GM23338 (cell line): ENCODE measurements around the gene MLLT10. TPM values are rescaled to one million over a fixed set of nuclear protein-coding genes. Genes with fewer than 3 reads are reported as not detected.
A peak's percentile ranks its signal among the peaks of the same experiment; 100 is the strongest.

ENCODE experiments used
- ATAC-seq: fragments of 200-7000 bp; cut with Tn5 transposase; 3 replicates; pipeline ENCODE4 v1.9.1; 2020
- DNase-seq: peaks from one replicate; pipeline ENCODE4 v3.0.0-alpha.2; 2015; ENCODE audit warnings: low spot score
- H2AFZ ChIP-seq: fragments of 200-600 bp; sonication (generic); 2 replicates; pipeline ENCODE4 v1.8.0; 2016; ENCODE audit warnings: antibody characterized with exemption, mild to moderate bottlenecking, moderate library complexity
- H3F3A ChIP-seq: fragments of 200-600 bp; sonication (generic); replicated peaks from 2 replicates; pipeline ENCODE4 v1.8.0; 2017; ENCODE audit warnings: antibody characterized with exemption, mixed run types, low read depth
- H3K27ac ChIP-seq: fragments of 200-600 bp; sonication (generic); 2 replicates; pipeline ENCODE4 v1.6.1; 2016; ENCODE audit warnings: low read depth
- H3K27me3 ChIP-seq: fragments of 200-600 bp; sonication (generic); 2 replicates; pipeline ENCODE4 v1.8.0; 2016; ENCODE audit warnings: mild to moderate bottlenecking, mixed run types, moderate library complexity; ENCODE audit not compliant: insufficient read depth
- H3K36me3 ChIP-seq: fragments of 200-600 bp; sonication (generic); 2 replicates; pipeline ENCODE4 v1.8.0; 2016; ENCODE audit warnings: mild to moderate bottlenecking; ENCODE audit not compliant: insufficient read depth
- H3K4me1 ChIP-seq: fragments of 200-600 bp; sonication (generic); 2 replicates; pipeline ENCODE4 v1.8.0; 2016; ENCODE audit warnings: mild to moderate bottlenecking, moderate library complexity; ENCODE audit not compliant: insufficient read depth
- H3K4me2 ChIP-seq: fragments of 200-600 bp; sonication (generic); 2 replicates; pipeline ENCODE4 v1.7.1; 2017; ENCODE audit warnings: mixed run types
- H3K4me3 ChIP-seq: fragments of 200-600 bp; sonication (generic); 2 replicates; pipeline ENCODE4 v1.6.1; 2016; ENCODE audit warnings: mixed run types
- H3K79me2 ChIP-seq: fragments of 200-600 bp; sonication (generic); replicated peaks from 2 replicates; pipeline ENCODE4 v1.8.0; 2017; ENCODE audit warnings: mild to moderate bottlenecking; ENCODE audit not compliant: insufficient read depth
- H3K9me2 ChIP-seq: fragments of 200-600 bp; sonication (generic); 2 replicates; pipeline ENCODE4 v1.8.0; 2017; ENCODE audit not compliant: insufficient read depth
- H4K20me1 ChIP-seq: fragments of 200-600 bp; sonication (generic); replicated peaks from 2 replicates; pipeline ENCODE4 v1.8.0; 2017; ENCODE audit warnings: mild to moderate bottlenecking; ENCODE audit not compliant: insufficient read depth
- H3K27ac Mint-ChIP-seq: 2 replicates; pipeline ENCODE4 v1.8.0; 2020; ENCODE audit warnings: inconsistent platforms, mild to moderate bottlenecking, moderate library complexity, mixed read lengths
- H3K27me3 Mint-ChIP-seq: 3 replicates; pipeline ENCODE4 v1.8.0; 2022; ENCODE audit warnings: low read depth, mild to moderate bottlenecking, moderate library complexity, mixed read lengths, inconsistent platforms; ENCODE audit not compliant: insufficient read depth, poor library complexity
- H3K36me3 Mint-ChIP-seq: 3 replicates; pipeline ENCODE4 v1.8.0; 2021; ENCODE audit warnings: low read depth, mild to moderate bottlenecking, inconsistent platforms, moderate library complexity, mixed read lengths
- H3K4me1 Mint-ChIP-seq: 3 replicates; pipeline ENCODE4 v1.8.0; 2020; ENCODE audit warnings: mild to moderate bottlenecking, inconsistent platforms, mixed read lengths
- H3K4me3 Mint-ChIP-seq: 3 replicates; pipeline ENCODE4 v1.8.0; 2021; ENCODE audit warnings: moderate library complexity, mild to moderate bottlenecking, inconsistent platforms, mixed read lengths
- H3K9me3 Mint-ChIP-seq: 3 replicates; pipeline ENCODE4 v1.8.0; 2020; ENCODE audit warnings: moderate library complexity, mild to moderate bottlenecking, inconsistent platforms, mixed read lengths
- CREB1 ChIP-seq: fragments of 250-450 bp; sonication (Bioruptor Pico); IDR thresholded peaks from 2 replicates; pipeline ENCODE4 v1.5.0; 2020; ENCODE audit warnings: low read depth, mild to moderate bottlenecking, moderate library complexity
- CTCF ChIP-seq, 2 experiments: fragments of 200-600 bp in 1 of 2; sonication (generic) in 1 of 2; conservative IDR thresholded peaks; 2 replicates each; pipeline versions ENCODE4 v1.5.1 to v1.6.1; 2016 to 2017; ENCODE audit warnings: antibody characterized with exemption in 2 of 2, low read depth in 2 of 2, mild to moderate bottlenecking in 2 of 2, moderate library complexity in 1 of 2
- EZH2 ChIP-seq: fragments of 200-600 bp; sonication (generic); IDR thresholded peaks from one replicate; pipeline ENCODE4 v1.8.0; 2017; ENCODE audit warnings: antibody characterized with exemption, mild to moderate bottlenecking, low read depth; ENCODE audit not compliant: unreplicated experiment
- EZH2phosphoT487 ChIP-seq: fragments of 200-600 bp; sonication (generic); IDR thresholded peaks from one replicate; pipeline ENCODE4 v1.8.1; 2018; ENCODE audit warnings: antibody characterized with exemption; ENCODE audit not compliant: unreplicated experiment
- JUNB ChIP-seq: IDR thresholded peaks from one replicate; pipeline ENCODE4 v1.6.1; 2016; ENCODE audit warnings: antibody characterized with exemption; ENCODE audit not compliant: unreplicated experiment
- NANOG ChIP-seq: IDR thresholded peaks from 2 replicates; pipeline ENCODE4 v1.6.1; 2016; ENCODE audit warnings: antibody characterized with exemption, borderline replicate concordance
- POLR2AphosphoS5 ChIP-seq: IDR thresholded peaks from 2 replicates; pipeline ENCODE4 v1.6.1; 2016; ENCODE audit warnings: antibody characterized with exemption, low read depth
- ZNF331 ChIP-seq: fragments of 250-450 bp; sonication (Bioruptor Pico); IDR thresholded peaks from 2 replicates; pipeline ENCODE4 v1.5.0; 2020; ENCODE audit warnings: low read depth, mild to moderate bottlenecking, moderate library complexity
- polyA plus RNA-seq: library from polyadenylated mRNA; unstranded; fragments of >200 nt; fragmentation: Nextera tagmentation; extraction: Ambion mirVana; gene quantifications from 2 replicates; pipeline ENCODE4 v1.2.1, GENCODE V29; 2016
- total RNA-seq: library from RNA; depleted of rRNA; stranded (reverse); fragments of >200 nt; shearing (Covaris generic); gene quantifications from 2 replicates; pipeline ENCODE4 v1.2.3, GENCODE V29; 2014
- TF ChIP-seq, protein P1 (sequence below): IDR thresholded peaks from one replicate; pipeline ENCODE4 v1.6.1; 2018; ENCODE audit warnings: antibody characterized with exemption; ENCODE audit not compliant: unreplicated experiment

MLLT10 gene
- total and polyA plus RNA-seq, 2 experiments from 2014 or later = 28.8 to 55.4 TPM

GRCh38 chr10:21675157-21675796, 141.2 kb downstream of the MLLT10 start:
- no peak overlapping the region for H2AFZ ChIP-seq

DNA sequence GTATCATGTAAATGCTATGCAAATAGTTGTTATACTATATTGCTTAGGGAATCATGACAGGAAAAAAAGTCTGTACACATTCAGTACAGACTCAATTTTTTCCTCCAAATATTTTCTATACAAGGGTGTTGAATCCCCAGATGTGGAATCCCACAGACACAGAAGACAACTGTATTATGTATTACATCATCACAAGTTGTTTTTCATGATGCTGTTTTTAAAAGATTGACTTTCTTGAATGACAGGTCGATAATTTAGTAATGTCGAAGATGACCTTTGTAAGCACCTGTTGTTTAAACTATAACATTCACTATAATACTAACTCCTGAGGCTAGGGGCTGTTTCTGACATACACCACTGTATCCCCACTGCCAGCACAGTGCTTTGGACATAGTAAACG, 143.5 kb downstream of the MLLT10 start:
- Mint-ChIP-seq H3K9me3 (no peaks in the 10 kb centered on the region), H3K4me1 (no peaks in the 10 kb centered on the region; the same call in 1 of the 3 replicates), H3K36me3 (peaks cover 6% of the 10 kb centered on the region; the same call in 1 of the 3 replicates), H3K4me3 (no peak overlapping the region), H3K27ac (no peak overlapping the region), H3K27me3 (peaks cover 3% of the 10 kb centered on the region)
- Histone ChIP-seq H3F3A (no peaks in the 10 kb centered on the region), H3K79me2 (peaks cover 20% of the 10 kb centered on the region), H3K4me1 (no peaks in the 10 kb centered on the region), H2AFZ (no peak overlapping the region), H3K4me3 (no peak overlapping the region), H3K36me3 (no peaks in the 10 kb centered on the region; the same call in 1 of the 2 replicates), H3K27ac (no peak overlapping the region), H3K27me3 (no peaks in the 10 kb centered on the region), H3K4me2 (no peak overlapping the region), H4K20me1 (peaks cover 4% of the 10 kb centered on the region; the same call in 1 of the 2 replicates), H3K9me2 (no peaks in the 10 kb centered on the region)
- no peak for TF ChIP-seq CTCF (conservative IDR thresholded peaks at IDR 0.05; ENCODE audit: low read depth in 2 of 2)
- TF ChIP-seq EZH2phosphoT487 = no peak
- no peak for TF ChIP-seq CREB1 (CRISPR knock-in tag)
- TF ChIP-seq NANOG = no peak
- TF ChIP-seq, protein P1, sequence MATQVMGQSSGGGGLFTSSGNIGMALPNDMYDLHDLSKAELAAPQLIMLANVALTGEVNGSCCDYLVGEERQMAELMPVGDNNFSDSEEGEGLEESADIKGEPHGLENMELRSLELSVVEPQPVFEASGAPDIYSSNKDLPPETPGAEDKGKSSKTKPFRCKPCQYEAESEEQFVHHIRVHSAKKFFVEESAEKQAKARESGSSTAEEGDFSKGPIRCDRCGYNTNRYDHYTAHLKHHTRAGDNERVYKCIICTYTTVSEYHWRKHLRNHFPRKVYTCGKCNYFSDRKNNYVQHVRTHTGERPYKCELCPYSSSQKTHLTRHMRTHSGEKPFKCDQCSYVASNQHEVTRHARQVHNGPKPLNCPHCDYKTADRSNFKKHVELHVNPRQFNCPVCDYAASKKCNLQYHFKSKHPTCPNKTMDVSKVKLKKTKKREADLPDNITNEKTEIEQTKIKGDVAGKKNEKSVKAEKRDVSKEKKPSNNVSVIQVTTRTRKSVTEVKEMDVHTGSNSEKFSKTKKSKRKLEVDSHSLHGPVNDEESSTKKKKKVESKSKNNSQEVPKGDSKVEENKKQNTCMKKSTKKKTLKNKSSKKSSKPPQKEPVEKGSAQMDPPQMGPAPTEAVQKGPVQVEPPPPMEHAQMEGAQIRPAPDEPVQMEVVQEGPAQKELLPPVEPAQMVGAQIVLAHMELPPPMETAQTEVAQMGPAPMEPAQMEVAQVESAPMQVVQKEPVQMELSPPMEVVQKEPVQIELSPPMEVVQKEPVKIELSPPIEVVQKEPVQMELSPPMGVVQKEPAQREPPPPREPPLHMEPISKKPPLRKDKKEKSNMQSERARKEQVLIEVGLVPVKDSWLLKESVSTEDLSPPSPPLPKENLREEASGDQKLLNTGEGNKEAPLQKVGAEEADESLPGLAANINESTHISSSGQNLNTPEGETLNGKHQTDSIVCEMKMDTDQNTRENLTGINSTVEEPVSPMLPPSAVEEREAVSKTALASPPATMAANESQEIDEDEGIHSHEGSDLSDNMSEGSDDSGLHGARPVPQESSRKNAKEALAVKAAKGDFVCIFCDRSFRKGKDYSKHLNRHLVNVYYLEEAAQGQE = no peak
- TF ChIP-seq EZH2 = no peak
- TF ChIP-seq JUNB = no peak
- TF ChIP-seq ZNF331 (CRISPR knock-in tag) = no peak
- no peak for TF ChIP-seq POLR2AphosphoS5
- ATAC-seq (no peak), DNase-seq (no peak)

More at GRCh38 chr10:21675157-21675796, 141.2 kb downstream of the MLLT10 start:
- peak; percentile 81 for DNase-seq
- Histone ChIP-seq H3K27me3 (no peaks in the 10 kb centered on the region), H4K20me1 (peaks cover 4% of the 10 kb centered on the region; the same call in 1 of the 2 replicates), H3K4me2 (no peak overlapping the region), H3K4me1 (no peaks in the 10 kb centered on the region), H3K36me3 (no peaks in the 10 kb centered on the region; the same call in 1 of the 2 replicates), H3F3A (no peaks in the 10 kb centered on the region), H3K4me3 (no peak overlapping the region), H3K9me2 (no peaks in the 10 kb centered on the region), H3K27ac (no peak overlapping the region), H3K79me2 (peaks cover 20% of the 10 kb centered on the region)
- H3K9me3 Mint-ChIP-seq = no peaks in the 10 kb centered on the region
- TF ChIP-seq JUNB (no peak), CTCF (conservative IDR thresholded peaks at IDR 0.05; ENCODE audit: low read depth in 2 of 2) (peak; percentile 77 to 95)
- H3K27me3 Mint-ChIP-seq = no peaks in the 10 kb centered on the region
- no peak overlapping the region for H3K4me3 Mint-ChIP-seq
- peak; percentile 86 for ATAC-seq
- H3K36me3 Mint-ChIP-seq = peaks cover 6% of the 10 kb centered on the region; the same call in 1 of the 3 replicates
- peaks cover 2% of the 10 kb centered on the region; the same call in 2 of the 3 replicates for H3K4me1 Mint-ChIP-seq
- no peak overlapping the region for H3K27ac Mint-ChIP-seq
